GM04504 (cell line): ENCODE measurements around the gene EVI5.
"Not testable (repeated sequence)": the region's sequence is repeated elsewhere in the genome, so short reads cannot be mapped to it uniquely, and the experiment has no call there.

Experiments
- DNase-seq: peaks from one replicate; pipeline ENCODE4 v3.0.0-alpha.2; 2012; ENCODE audit warnings: low read depth

Gene EVI5

GRCh38 chr1:92690212-92690906, 94.5 kb downstream of the EVI5 start:
- DNase-seq, result no peak

- no peak for DNase-seq
These were observed 104.9 kb downstream of the EVI5 start for GRCh38 chr1:92679980-92680379.

GRCh38 chr1:92663775-92664174, 121.1 kb downstream of the EVI5 start:
- no peak for DNase-seq

GRCh38 chr1:92662048-92662447, 122.9 kb downstream of the EVI5 start:
- DNase-seq, result no peak

- no peak for DNase-seq
These were observed 127.2 kb downstream of the EVI5 start for GRCh38 chr1:92657701-92658100.

- DNase-seq, result no peak
These were observed 129.6 kb downstream of the EVI5 start for GRCh38 chr1:92655197-92655801.

GRCh38 chr1:92653605-92654381, 131.1 kb downstream of the EVI5 start:
- no peak for DNase-seq

- not testable (repeated sequence) for DNase-seq
These were observed 144.2 kb downstream of the EVI5 start for GRCh38 chr1:92640686-92641085.

GRCh38 chr1:92638498-92638897, 146.4 kb downstream of the EVI5 start:
- no peak for DNase-seq

- not testable (repeated sequence) for DNase-seq
These were observed 149.7 kb downstream of the EVI5 start for GRCh38 chr1:92635203-92635602.

GRCh38 chr1:92623187-92623778, 161.6 kb downstream of the EVI5 start:
- no peak for DNase-seq

GRCh38 chr1:92619466-92620189, 165.3 kb downstream of the EVI5 start:
- DNase-seq, result no peak

- DNase-seq, result no peak
These were observed 183.9 kb downstream of the EVI5 start for GRCh38 chr1:92601044-92601443.

- no peak for DNase-seq
These were observed 185.7 kb downstream of the EVI5 start for GRCh38 chr1:92599184-92599583.

GRCh38 chr1:92589361-92589760, 195.5 kb downstream of the EVI5 start:
- not testable (repeated sequence) for DNase-seq

GRCh38 chr1:92587445-92587844, 197.5 kb downstream of the EVI5 start:
- no peak for DNase-seq

GRCh38 chr1:92585831-92586230, 199.1 kb downstream of the EVI5 start:
- no peak for DNase-seq

GRCh38 chr1:92584810-92585209, 200.1 kb downstream of the EVI5 start:
- not testable (repeated sequence) for DNase-seq

- no peak for DNase-seq
These were observed 200.8 kb downstream of the EVI5 start for GRCh38 chr1:92583821-92584760.

GRCh38 chr1:92577261-92577895, 207.5 kb downstream of the EVI5 start:
- DNase-seq, result peak; percentile 16
